Caco-2 (cell line): ENCODE measurements around the gene PTBP2. TPM values are rescaled to one million over a fixed set of nuclear protein-coding genes. Genes with fewer than 3 reads are reported as not detected.

Experiments
- BruUV-seq: library from RNA; stranded (reverse); fragments of 400-500 nt; replicated peaks from 2 replicates; lab custom pipeline; 2021; lab: Mats Ljungman, UMichigan
- CTCF ChIA-PET: fragments of 300-600 bp; sonication (Branson Sonifier 250); formaldehyde crosslinking; loops from one replicate; lab custom pipeline; 2022; ENCODE audit warnings: antibody characterized with exemption; lab: Charles Lee
- POLR2A ChIA-PET: fragments of 300-600 bp; sonication (Branson Sonifier 250); formaldehyde crosslinking; loops from one replicate; lab custom pipeline; 2022; ENCODE audit warnings: antibody characterized with exemption; lab: Charles Lee
- DNase-seq, 2 experiments: peaks; one replicate each; pipeline versions ENCODE4 v3.0.0 to v3.0.0-alpha.2; 2020 to 2022
- H3K27me3 ChIP-seq: replicated peaks from 2 replicates; pipeline ENCODE4 v1.6.0; 2011; ENCODE audit warnings: low read length; ENCODE audit not compliant: control insufficient read depth, insufficient read depth
- H3K36me3 ChIP-seq: 2 replicates; pipeline ENCODE4 v1.5.1; 2011; ENCODE audit warnings: low read length; ENCODE audit not compliant: control insufficient read depth, insufficient read depth
- H3K4me1 ChIP-seq: fragments of 250-450 bp; sonication (Bioruptor Pico); 2 replicates; pipeline ENCODE4 v1.5.1; 2020; ENCODE audit warnings: mild to moderate bottlenecking
- H3K4me3 ChIP-seq: 2 replicates; pipeline ENCODE4 v1.5.1; 2011; ENCODE audit warnings: low read depth, mild to moderate bottlenecking, control low read depth, low read length
- H3K9me3 ChIP-seq: fragments of 250-450 bp; sonication (Bioruptor Pico); 2 replicates; pipeline ENCODE4 v1.5.1; 2020; ENCODE audit warnings: mild to moderate bottlenecking, moderate library complexity
- H3K27ac Mint-ChIP-seq: one replicate; pipeline ENCODE4 v1.8.0; 2022; ENCODE audit warnings: mixed read lengths; ENCODE audit not compliant: unreplicated experiment
- H3K27me3 Mint-ChIP-seq: one replicate; pipeline ENCODE4 v1.8.0; 2022; ENCODE audit warnings: mixed read lengths; ENCODE audit not compliant: insufficient read depth, unreplicated experiment
- H3K36me3 Mint-ChIP-seq: one replicate; pipeline ENCODE4 v1.8.0; 2022; ENCODE audit warnings: mild to moderate bottlenecking, mixed read lengths; ENCODE audit not compliant: insufficient read depth, unreplicated experiment
- H3K4me1 Mint-ChIP-seq: one replicate; pipeline ENCODE4 v1.8.0; 2022; ENCODE audit warnings: low read depth, mixed read lengths; ENCODE audit not compliant: unreplicated experiment
- H3K4me3 Mint-ChIP-seq: one replicate; pipeline ENCODE4 v1.8.0; 2022; ENCODE audit warnings: mild to moderate bottlenecking, moderate library complexity, mixed read lengths; ENCODE audit not compliant: unreplicated experiment
- H3K9me3 Mint-ChIP-seq: one replicate; pipeline ENCODE4 v1.8.0; 2022; ENCODE audit warnings: mixed read lengths; ENCODE audit not compliant: unreplicated experiment
- CTCF ChIP-seq, 2 experiments: fragments of 200-600 bp in 1 of 2; IDR thresholded peaks; 1 replicate in 1 of 2; 2 replicates in 1 of 2; pipeline versions ENCODE4 v1.5.1 to v1.8.0; 2011 to 2022; ENCODE audit warnings: antibody characterized with exemption in 1 of 2, control low read depth in 1 of 2, inconsistent platforms in 1 of 2, low read depth in 1 of 2, low read length in 1 of 2, mild to moderate bottlenecking in 1 of 2, moderate library complexity in 1 of 2; ENCODE audit not compliant: insufficient read depth in 1 of 2, severe bottlenecking in 1 of 2, unreplicated experiment in 1 of 2
- intact Hi-C: fragments of 100-400 bp; cut with micrococcal nuclease; formaldehyde crosslinking; loops from one replicate; pipeline ENCODE4 v1.10.0; 2022; ENCODE audit not compliant: unreplicated experiment
- total RNA-seq: library from RNA; stranded (reverse); gene quantifications from 2 replicates; pipeline ENCODE4 v1.2.3, GENCODE V29; 2022

Gene PTBP2
- total RNA-seq, 1 experiment from 2014 or later = 11.3 TPM

GRCh38 chr1:96713649-96714048 is 7.9 kb upstream of the PTBP2 start:
- POLR2A ChIA-PET = no interaction called here
- Mint-ChIP-seq H3K4me1 (no peaks in the 10 kb centered on the region), H3K9me3 (no peaks in the 10 kb centered on the region), H3K27me3 (no peaks in the 10 kb centered on the region), H3K36me3 (no peaks in the 10 kb centered on the region), H3K27ac (no peak overlapping the region), H3K4me3 (no peak overlapping the region)
- H3K4me3 ChIP-seq = no peak overlapping the region
- TF ChIP-seq CTCF (IDR thresholded peaks at IDR 0.05; ENCODE audit: insufficient read depth in 1 of 2, low read depth in 1 of 2, low read length in 1 of 2, severe bottlenecking in 1 of 2, unreplicated experiment in 1 of 2) = no peak
- no peak for DNase-seq
- CTCF ChIA-PET = no interaction called here
- intact Hi-C loops = no loop called here
- H3K4me1 ChIP-seq = no peaks in the 10 kb centered on the region
- H3K9me3 ChIP-seq = no peaks in the 10 kb centered on the region
- BruUV-seq = no TSS peak
- H3K27me3 ChIP-seq = no peaks in the 10 kb centered on the region
- no peaks in the 10 kb centered on the region for H3K36me3 ChIP-seq

GRCh38 chr1:96714881-96715280 is 6.7 kb upstream of the PTBP2 start:
- TF ChIP-seq CTCF (IDR thresholded peaks at IDR 0.05; ENCODE audit: insufficient read depth in 1 of 2, low read depth in 1 of 2, low read length in 1 of 2, severe bottlenecking in 1 of 2, unreplicated experiment in 1 of 2) = no peak
- no peaks in the 10 kb centered on the region for H3K36me3 ChIP-seq
- intact Hi-C loops = no loop called here
- Mint-ChIP-seq H3K4me1 (no peaks in the 10 kb centered on the region), H3K36me3 (no peaks in the 10 kb centered on the region), H3K27ac (no peak overlapping the region), H3K4me3 (no peak overlapping the region), H3K27me3 (no peaks in the 10 kb centered on the region), H3K9me3 (no peaks in the 10 kb centered on the region)
- no peak for DNase-seq
- H3K4me1 ChIP-seq = no peaks in the 10 kb centered on the region
- POLR2A ChIA-PET = no interaction called here
- H3K9me3 ChIP-seq = no peaks in the 10 kb centered on the region
- H3K27me3 ChIP-seq = no peaks in the 10 kb centered on the region
- BruUV-seq = no TSS peak
- H3K4me3 ChIP-seq = no peak overlapping the region
- CTCF ChIA-PET = no interaction called here

GRCh38 chr1:96715482-96715881 is 6.1 kb upstream of the PTBP2 start:
- H3K4me1 ChIP-seq = no peaks in the 10 kb centered on the region
- no peak overlapping the region for H3K27ac Mint-ChIP-seq
- ChIA-PET POLR2A (no interaction called here), CTCF (no interaction called here)
- H3K36me3 ChIP-seq = no peaks in the 10 kb centered on the region
- no peaks in the 10 kb centered on the region for H3K27me3 Mint-ChIP-seq
- no peaks in the 10 kb centered on the region for H3K4me1 Mint-ChIP-seq
- no peaks in the 10 kb centered on the region for H3K9me3 Mint-ChIP-seq
- intact Hi-C loops = no loop called here
- no peak for DNase-seq
- TF ChIP-seq CTCF (IDR thresholded peaks at IDR 0.05; ENCODE audit: insufficient read depth in 1 of 2, low read depth in 1 of 2, low read length in 1 of 2, severe bottlenecking in 1 of 2, unreplicated experiment in 1 of 2) = no peak
- no peaks in the 10 kb centered on the region for H3K9me3 ChIP-seq
- H3K4me3 ChIP-seq = no peak overlapping the region
- H3K36me3 Mint-ChIP-seq = no peaks in the 10 kb centered on the region
- H3K4me3 Mint-ChIP-seq = no peak overlapping the region
- BruUV-seq = no TSS peak
- no peaks in the 10 kb centered on the region for H3K27me3 ChIP-seq
